H1 (cell line): ENCODE data around the gene TRIM38.

Source experiments
- GABPA ChIP-seq: IDR thresholded peaks from 2 replicates; pipeline ENCODE4 v1.6.1; 2011; ENCODE audit warnings: mild to moderate bottlenecking, low read length, moderate library complexity, borderline replicate concordance; ENCODE audit not compliant: insufficient read depth
- YY1 ChIP-seq: IDR thresholded peaks from 2 replicates; pipeline ENCODE4 v1.6.1; 2011; ENCODE audit warnings: low read depth, mild to moderate bottlenecking, low read length

DNA sequence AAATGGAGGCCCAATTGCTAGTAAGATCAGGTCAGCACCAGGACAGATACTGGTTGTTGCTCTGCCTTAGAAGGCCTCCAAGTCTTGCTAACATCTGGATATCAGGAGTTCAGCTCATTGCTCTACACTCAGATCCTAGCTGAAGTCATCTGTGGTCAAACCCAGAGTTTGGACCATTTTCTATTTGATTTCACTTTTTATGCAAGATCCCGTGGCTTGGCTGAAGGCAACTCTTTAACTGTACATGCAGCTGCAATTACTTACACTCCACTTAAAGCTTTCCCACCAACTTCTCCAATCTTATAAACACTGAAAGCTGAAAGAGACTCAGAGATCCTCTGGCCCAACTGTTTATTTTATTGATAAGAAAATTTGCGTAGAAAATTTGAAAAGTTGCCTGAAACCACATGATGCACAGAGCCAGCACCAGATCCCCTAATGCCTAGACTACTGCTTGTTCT is 34.8 kb upstream of the TRIM38 start:
- no peak for TF ChIP-seq YY1
- TF ChIP-seq GABPA: no peak
